ENCODE results near the gene ZNF570.

The ZNF570 gene

GRCh38 chr19:37468961-37469777 lies at the start of gene ZNF570:
Gene ZNF570 (plus strand): TSS chr19:37469356. CDS start chr19:37470355, 999 bp downstream.
- peak; percentile 94 for DNase-seq

- no peak for DNase-seq
Observed at GRCh38 chr19:37452500-37453245, 16.5 kb upstream of the ZNF570 start.

- DNase-seq, result no peak
Observed at GRCh38 chr19:37466277-37466797, 2.8 kb upstream of the ZNF570 start.

GRCh38 chr19:37466798-37467607 lies 2.2 kb upstream of the ZNF570 start, which contains the start of gene ZNF569:
Gene ZNF569 (minus strand): TSS chr19:37467444. CDS start chr19:37444921, 22,523 bp downstream.
- peak; percentile 96 for DNase-seq

- no peak for DNase-seq
Observed at GRCh38 chr19:37467608-37468090, 1.5 kb upstream of the ZNF570 start.

DNA sequence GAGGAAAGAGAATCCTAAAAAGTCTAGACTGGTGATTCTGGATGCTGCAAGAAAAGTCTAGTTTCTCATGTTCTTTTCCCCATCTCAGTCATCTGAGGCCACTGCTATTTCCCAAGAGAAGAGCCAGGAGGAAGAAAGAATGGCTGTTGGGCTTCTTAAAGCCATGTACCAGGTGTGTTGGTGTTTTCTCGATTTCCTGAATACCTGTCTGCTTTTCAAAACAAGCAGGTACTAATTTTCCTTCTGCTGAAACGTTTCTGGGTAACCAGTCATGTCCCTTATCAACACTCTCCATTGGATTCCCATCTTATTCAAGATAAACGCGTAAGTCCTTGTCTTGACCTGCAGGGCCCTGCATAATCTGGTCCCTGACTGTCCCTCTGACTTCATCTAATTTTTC lies 1.1 kb downstream of the ZNF570 start:
- DNase-seq, result peak; percentile 9

DNA sequence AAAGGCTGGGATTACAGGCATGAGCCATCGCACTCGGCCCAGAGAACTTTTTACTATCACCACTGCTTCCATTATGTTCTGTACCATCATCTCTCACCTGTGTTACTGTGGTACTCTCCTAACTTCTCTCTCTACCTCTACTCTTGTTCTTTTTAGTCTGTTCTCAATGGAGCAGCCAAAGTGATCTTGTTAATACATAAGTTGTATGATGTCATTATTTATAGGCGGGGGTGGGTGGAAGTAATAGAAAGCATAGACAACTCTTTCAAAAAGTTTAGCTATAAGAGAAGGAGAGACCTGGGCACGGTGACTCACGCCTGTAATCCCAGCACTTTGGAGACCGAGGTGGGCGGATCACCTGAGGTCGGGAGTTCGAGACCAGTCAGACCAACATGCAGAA lies 3.0 kb downstream of the ZNF570 start:
- no peak for DNase-seq

DNA sequence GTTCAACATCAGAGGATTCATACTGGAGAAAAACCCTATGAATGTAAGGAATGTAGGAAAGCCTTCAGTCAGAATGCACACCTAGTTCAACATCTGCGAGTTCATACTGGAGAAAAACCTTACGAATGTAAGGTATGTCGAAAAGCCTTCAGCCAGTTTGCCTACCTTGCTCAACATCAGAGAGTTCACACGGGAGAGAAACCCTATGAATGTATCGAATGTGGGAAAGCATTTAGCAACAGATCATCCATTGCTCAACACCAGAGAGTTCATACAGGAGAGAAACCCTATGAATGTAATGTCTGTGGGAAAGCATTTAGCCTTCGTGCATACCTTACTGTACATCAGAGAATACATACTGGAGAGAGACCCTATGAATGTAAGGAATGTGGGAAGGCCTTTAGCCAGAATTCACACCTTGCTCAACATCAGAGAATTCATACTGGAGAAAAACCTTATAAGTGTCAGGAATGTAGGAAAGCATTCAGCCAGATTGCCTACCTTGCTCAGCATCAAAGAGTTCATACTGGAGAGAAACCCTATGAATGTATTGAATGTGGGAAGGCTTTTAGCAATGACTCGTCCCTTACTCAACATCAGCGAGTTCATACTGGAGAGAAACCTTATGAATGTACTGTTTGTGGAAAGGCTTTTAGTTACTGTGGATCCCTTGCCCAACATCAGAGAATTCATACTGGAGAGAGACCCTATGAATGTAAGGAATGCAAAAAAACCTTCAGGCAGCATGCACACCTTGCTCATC lies 15.4 kb downstream of the ZNF570 start:
- no peak for DNase-seq

- no peak for DNase-seq
Observed at GRCh38 chr19:37492213-37492612, 23.1 kb downstream of the ZNF570 start.

- DNase-seq, result no peak
Observed at GRCh38 chr19:37505958-37506386, 36.8 kb downstream of the ZNF570 start.

DNA sequence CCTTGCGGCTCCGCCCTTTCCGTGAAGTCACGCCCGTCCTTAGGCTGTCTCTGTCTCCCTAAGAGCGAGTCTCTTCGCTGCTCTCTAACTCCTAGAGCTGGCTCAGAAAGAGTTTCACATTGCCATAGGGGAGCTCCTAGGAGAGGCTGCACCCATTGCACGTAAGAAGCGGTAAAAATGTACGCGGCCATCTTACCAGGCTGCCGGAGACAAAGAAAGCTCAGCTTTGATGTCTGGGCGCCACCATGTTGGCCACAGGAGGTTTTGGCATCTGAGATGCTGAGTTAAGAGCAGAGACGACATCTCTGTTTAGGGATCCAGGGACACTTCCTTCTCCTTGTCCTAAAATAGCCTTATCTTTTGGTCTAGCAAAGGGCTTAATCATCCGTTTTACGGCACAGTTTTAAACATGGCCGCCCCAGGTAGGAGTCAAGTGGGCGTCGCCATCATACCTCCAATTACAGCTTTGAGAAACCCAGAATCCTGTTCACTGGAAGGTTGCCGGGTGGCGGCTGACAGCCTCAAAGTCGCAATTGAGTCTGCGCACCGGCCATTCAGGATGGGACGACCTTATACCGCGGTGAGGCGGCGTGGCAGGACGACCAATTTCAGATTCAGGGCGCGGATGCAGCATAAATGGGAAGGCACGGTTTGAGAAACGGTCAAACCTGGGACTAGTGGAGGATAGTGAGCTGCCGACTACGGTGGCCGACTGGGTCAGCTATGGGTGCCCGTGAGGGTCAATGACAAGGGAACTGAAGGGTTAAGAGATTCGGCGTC lies 37.4 kb downstream of the ZNF570 start, which contains the start of gene ZNF793:
ZNF793 (plus strand) TSS at position 553 of the 780 bp plus-strand sequence. CDS start 16,501 bp downstream, outside the sequence.
- peak; percentile 48 for DNase-seq

DNA sequence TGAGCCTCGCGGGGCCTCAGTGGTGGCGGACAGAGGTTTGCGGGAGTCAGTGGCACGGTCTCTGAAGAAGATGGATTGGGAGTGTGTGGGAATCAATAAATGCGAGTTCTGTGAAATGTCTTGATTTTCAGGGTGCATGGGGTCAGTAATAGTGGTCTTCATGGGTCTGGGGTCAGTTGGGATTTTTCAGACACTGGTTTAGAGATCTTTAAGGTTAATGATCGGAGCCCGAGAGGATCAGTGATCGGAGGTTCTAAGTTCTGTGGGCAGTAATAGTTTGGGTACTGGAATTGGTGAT lies 38.0 kb downstream of the ZNF570 start:
- DNase-seq, result no peak

DNA sequence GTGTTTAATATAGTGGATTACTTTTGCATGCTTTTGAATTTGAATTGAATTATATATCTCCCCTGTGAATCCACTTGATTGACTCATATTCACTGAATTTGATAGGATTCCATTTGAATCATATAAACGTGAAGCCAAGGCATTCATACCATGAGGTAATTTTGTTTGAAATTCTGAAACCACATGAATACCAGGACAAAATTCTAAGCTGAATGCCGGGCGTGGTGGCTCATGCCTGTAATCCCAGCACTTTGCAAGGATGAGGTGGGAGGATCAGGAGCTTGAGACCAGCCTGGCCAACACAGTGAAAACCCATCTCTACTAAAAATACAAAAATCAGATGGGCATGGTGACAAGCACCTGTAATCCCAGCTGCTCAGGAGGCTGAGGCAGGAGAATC lies 42.0 kb downstream of the ZNF570 start:
- no peak for DNase-seq

DNA sequence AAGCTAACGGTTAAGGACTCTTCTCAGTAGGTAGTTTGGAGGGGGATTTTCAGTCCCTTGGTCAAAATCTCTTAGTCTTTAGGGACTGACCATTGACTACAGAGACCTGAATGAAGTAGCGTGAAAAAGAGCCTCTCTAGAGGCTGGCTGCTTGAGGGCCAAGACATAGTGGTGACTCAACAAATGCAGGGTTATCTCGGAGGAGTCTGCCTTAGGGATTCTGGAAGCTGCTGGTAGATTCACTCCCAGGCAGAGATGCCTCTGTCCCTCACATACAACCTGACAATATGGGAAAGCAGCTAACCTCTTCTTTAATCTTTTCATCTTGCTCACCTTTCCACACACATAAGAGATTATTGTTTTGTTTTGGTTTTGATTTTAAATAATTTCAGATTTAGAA lies 42.7 kb downstream of the ZNF570 start:
- DNase-seq, result no peak

- peak; percentile 17 for DNase-seq
Observed at GRCh38 chr19:37513397-37513796, 44.2 kb downstream of the ZNF570 start.

GRCh38 chr19:37519890-37520289 lies 50.7 kb downstream of the ZNF570 start:
- DNase-seq, result no peak

DNA sequence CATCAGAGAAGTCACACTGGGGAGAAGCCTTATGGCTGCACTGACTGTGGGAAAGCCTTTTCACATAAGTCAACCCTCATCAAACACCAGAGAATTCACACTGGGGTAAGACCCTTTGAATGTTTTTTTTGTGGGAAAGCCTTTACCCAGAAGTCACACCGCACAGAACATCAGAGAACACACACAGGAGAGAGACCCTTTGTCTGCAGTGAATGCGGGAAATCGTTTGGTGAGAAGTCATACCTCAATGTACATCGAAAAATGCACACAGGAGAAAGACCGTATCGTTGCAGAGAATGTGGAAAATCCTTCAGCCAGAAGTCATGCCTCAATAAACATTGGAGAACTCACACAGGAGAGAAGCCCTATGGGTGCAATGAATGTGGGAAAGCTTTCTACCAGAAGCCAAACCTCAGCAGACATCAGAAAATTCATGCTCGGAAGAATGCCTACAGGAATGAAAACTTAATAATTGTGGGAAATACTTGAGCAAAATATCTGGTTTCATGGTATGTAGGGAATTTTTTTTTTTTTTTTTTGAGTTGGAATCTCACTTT lies 68.3 kb downstream of the ZNF570 start:
- no peak for DNase-seq
